GM23248 (cell line): ENCODE measurements around the gene CISH. TPM values are rescaled to one million over a fixed set of nuclear protein-coding genes. Genes with fewer than 3 reads are reported as not detected.

Source experiments
- DNase-seq: peaks from one replicate; pipeline ENCODE4 v3.0.0-alpha.2; 2015
- H2AFZ ChIP-seq: fragments of 200-600 bp; sonication (generic); 2 replicates; pipeline ENCODE4 v1.6.1; 2016; ENCODE audit warnings: antibody characterized with exemption
- H3F3A ChIP-seq: fragments of 200-600 bp; sonication (generic); 2 replicates; pipeline ENCODE4 v1.6.1; 2016; ENCODE audit warnings: mild to moderate bottlenecking, antibody characterized with exemption, mixed run types; ENCODE audit not compliant: insufficient read depth
- H3K27ac ChIP-seq: fragments of 200-600 bp; sonication (generic); 2 replicates; pipeline ENCODE4 v1.5.1; 2016; ENCODE audit warnings: mild to moderate bottlenecking
- H3K27me3 ChIP-seq: fragments of 200-600 bp; sonication (generic); replicated peaks from 2 replicates; pipeline ENCODE4 v1.6.1; 2016; ENCODE audit warnings: mild to moderate bottlenecking; ENCODE audit not compliant: insufficient read depth
- H3K36me3 ChIP-seq: fragments of 200-600 bp; sonication (generic); 2 replicates; pipeline ENCODE4 v1.6.1; 2016; ENCODE audit warnings: low read depth, mild to moderate bottlenecking
- H3K4me1 ChIP-seq: fragments of 200-600 bp; sonication (generic); 2 replicates; pipeline ENCODE4 v1.6.1; 2016; ENCODE audit warnings: mild to moderate bottlenecking; ENCODE audit not compliant: insufficient read depth
- H3K4me2 ChIP-seq: fragments of 200-600 bp; sonication (generic); one replicate; pipeline ENCODE4 v1.6.1; 2016; ENCODE audit warnings: mild to moderate bottlenecking; ENCODE audit not compliant: unreplicated experiment
- H3K4me3 ChIP-seq: fragments of 200-600 bp; sonication (generic); 2 replicates; pipeline ENCODE4 v1.5.1; 2016; ENCODE audit warnings: mild to moderate bottlenecking
- H3K79me2 ChIP-seq: fragments of 200-600 bp; sonication (generic); 2 replicates; pipeline ENCODE4 v1.6.1; 2016; ENCODE audit warnings: mild to moderate bottlenecking; ENCODE audit not compliant: insufficient read depth
- H3K9ac ChIP-seq: fragments of 200-600 bp; sonication (generic); 2 replicates; pipeline ENCODE4 v1.6.1; 2016; ENCODE audit warnings: mild to moderate bottlenecking
- H3K9me2 ChIP-seq: fragments of 200-600 bp; sonication (generic); 2 replicates; pipeline ENCODE4 v1.6.1; 2016; ENCODE audit warnings: mixed run types, mild to moderate bottlenecking, moderate library complexity; ENCODE audit not compliant: insufficient read depth
- H3K9me3 ChIP-seq: fragments of 200-600 bp; sonication (generic); one replicate; pipeline ENCODE4 v1.6.1; 2017; ENCODE audit warnings: low read depth
- H4K20me1 ChIP-seq: fragments of 200-600 bp; sonication (generic); 2 replicates; pipeline ENCODE4 v1.6.0; 2016; ENCODE audit not compliant: insufficient read depth
- EZH2 ChIP-seq: fragments of 200-600 bp; sonication (generic); IDR thresholded peaks from 2 replicates; pipeline ENCODE4 v1.6.1; 2018; ENCODE audit warnings: antibody characterized with exemption, mild to moderate bottlenecking; ENCODE audit not compliant: insufficient read depth, poor library complexity, severe bottlenecking
- EZH2phosphoT487 ChIP-seq: fragments of 200-600 bp; sonication (generic); IDR thresholded peaks from 2 replicates; pipeline ENCODE4 v1.6.1; 2018; ENCODE audit warnings: antibody characterized with exemption, moderate library complexity, mild to moderate bottlenecking, low read depth; ENCODE audit not compliant: insufficient read depth
- WGBS, 2 experiments: methylation state at CpG; one replicate each; pipeline ENCODE4 v1.1.6; 2015 to 2017; ENCODE audit warnings: low lambda C conversion rate in 2 of 2, low coverage in 1 of 2; ENCODE audit errors: missing lambda C conversion rate in 2 of 2; 5-methylcytosine and 5-hydroxymethylcytosine counted together
- in situ Hi-C: fragments of 300-500 bp; cut with MboI; formaldehyde crosslinking; loops from 2 replicates; pipeline ENCODE4 v1.15.0; 2020
- polyA plus RNA-seq: library from polyadenylated mRNA; unstranded; fragments of >200 nt; fragmentation: Nextera tagmentation; extraction: Ambion mirVana; gene quantifications from 2 replicates; pipeline ENCODE4 v1.2.1, GENCODE V29; 2016
- total RNA-seq: library from RNA; depleted of rRNA; stranded (reverse); fragments of >200 nt; shearing (Covaris generic); gene quantifications from 2 replicates; pipeline ENCODE4 v1.2.3, GENCODE V29; 2014; rRNA removed

The CISH gene
- total and polyA plus RNA-seq, 2 experiments from 2014 or later, result 1.1 to 1.6 TPM

GRCh38 chr3:50557915-50558314, 53.7 kb downstream of the CISH start:
- Histone ChIP-seq H3K27ac (no peak overlapping the region), H3F3A (no peaks in the 10 kb centered on the region), H3K79me2 (no peaks in the 10 kb centered on the region), H3K9me2 (no peaks in the 10 kb centered on the region), H2AFZ (no peak overlapping the region), H3K4me1 (peaks cover 13% of the 10 kb centered on the region), H3K36me3 (no peaks in the 10 kb centered on the region), H3K9ac (no peak overlapping the region), H3K4me2 (no peak overlapping the region), H3K27me3 (no peaks in the 10 kb centered on the region), H3K9me3 (no peaks in the 10 kb centered on the region), H3K4me3 (no peak overlapping the region), H4K20me1 (no peaks in the 10 kb centered on the region)
- no peak for DNase-seq
- TF ChIP-seq EZH2 (no peak), EZH2phosphoT487 (no peak)
- 49 to 53% methylated on average over 7 of the region's 7 CpGs for WGBS, 2 experiments
- in situ Hi-C loops, result no loop called here

- peaks cover 7% of the 10 kb centered on the region; the same call in 1 of the 2 replicates for H3K4me1 ChIP-seq
- no peak overlapping the region for H3K27ac ChIP-seq
- 21 to 37% methylated on average over 5 to 8 of the region's 8 CpGs for WGBS, 2 experiments
- no peak overlapping the region for H3K4me2 ChIP-seq
- no peak overlapping the region for H3K4me3 ChIP-seq
- H3K36me3 ChIP-seq, result no peaks in the 10 kb centered on the region
- H3K9me3 ChIP-seq, result no peaks in the 10 kb centered on the region
- H3K79me2 ChIP-seq, result no peaks in the 10 kb centered on the region
- no peaks in the 10 kb centered on the region for H3F3A ChIP-seq
- no peak overlapping the region for H3K9ac ChIP-seq
- TF ChIP-seq EZH2 (no peak), EZH2phosphoT487 (no peak)
- H3K9me2 ChIP-seq, result no peaks in the 10 kb centered on the region
- H3K27me3 ChIP-seq, result no peaks in the 10 kb centered on the region
- H2AFZ ChIP-seq, result no peak overlapping the region
- H4K20me1 ChIP-seq, result no peaks in the 10 kb centered on the region
- in situ Hi-C loops, result no loop called here
- DNase-seq, result no peak
Observed at GRCh38 chr3:50557106-50557505, 54.5 kb downstream of the CISH start.

Other genes with a start within 250 kb of the CISH start
- gene CACNA2D2, start 108.1 kb downstream of the CISH start, total RNA-seq, result not detected in 2 replicates
- not detected in 2 replicates for gene CACNA2D2, start 108.1 kb downstream of the CISH start, polyA plus RNA-seq
- gene C3orf18, start 44.0 kb downstream of the CISH start, total RNA-seq, result 17.4 and 36.8 TPM in 2 replicates
- gene C3orf18, start 44.0 kb downstream of the CISH start, polyA plus RNA-seq, result 17.3 and 19.3 TPM in 2 replicates
- gene HEMK1, start 42.3 kb downstream of the CISH start, total RNA-seq, result 15.8 and 15.9 TPM in 2 replicates
- gene HEMK1, start 42.3 kb downstream of the CISH start, polyA plus RNA-seq, result 17.3 and 18.4 TPM in 2 replicates
- 61.5 and 72.1 TPM in 2 replicates for gene MAPKAPK3, start 5.4 kb upstream of the CISH start, total RNA-seq
- 33.2 and 35.4 TPM in 2 replicates for gene MAPKAPK3, start 5.4 kb upstream of the CISH start, polyA plus RNA-seq
- gene DOCK3, start 63.2 kb upstream of the CISH start, total RNA-seq, result 0.43 and 0.51 TPM in 2 replicates
- 0.20 and 0.23 TPM in 2 replicates for gene DOCK3, start 63.2 kb upstream of the CISH start, polyA plus RNA-seq